ENCODE measurements around the gene CEP131. TPM values are rescaled to one million over a fixed set of nuclear protein-coding genes. Genes with fewer than 3 reads are reported as not detected.

CEP131 gene
- total and polyA plus RNA-seq, 2 donors (not counting 3 experiments of a cell fraction or from before 2014, with no cell fraction given): 5.3 to 17.9 TPM

DNA sequence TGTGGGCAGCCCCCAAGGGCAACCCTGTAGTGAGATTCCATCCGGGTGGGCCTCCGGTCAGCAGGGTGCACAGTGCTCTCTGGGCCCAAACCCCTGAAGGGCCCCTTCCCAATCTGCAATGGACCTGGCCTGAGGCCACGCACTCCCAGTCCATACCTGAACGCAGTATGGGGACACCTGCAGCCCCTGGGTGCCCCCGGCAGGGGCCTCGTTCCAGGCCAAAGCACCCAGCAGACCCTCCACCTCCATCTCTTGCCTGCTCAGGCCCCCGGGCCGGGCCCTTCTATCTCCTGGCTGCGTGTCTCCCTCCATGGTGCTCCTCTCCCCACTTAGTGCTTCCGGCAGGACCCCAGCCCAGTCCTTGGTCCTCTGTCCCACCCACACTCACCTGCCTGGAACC lies 39.4 kb downstream of the CEP131 start:
- H3K9ac ChIP-seq (replicated peaks; ENCODE audit: extremely low read depth, insufficient read depth, low read length): no peak overlapping the region
- H3K9me1 ChIP-seq (replicated peaks; ENCODE audit: control insufficient read depth, extremely low read depth, insufficient read depth, low read length): no peaks in the 10 kb centered on the region
- H3K9me3 ChIP-seq (replicated peaks; ENCODE audit: control insufficient read depth, insufficient read depth, low read length): no peaks in the 10 kb centered on the region
- BruUV-seq (replicated peaks): no TSS peak
- TF ChIP-seq, protein P1, sequence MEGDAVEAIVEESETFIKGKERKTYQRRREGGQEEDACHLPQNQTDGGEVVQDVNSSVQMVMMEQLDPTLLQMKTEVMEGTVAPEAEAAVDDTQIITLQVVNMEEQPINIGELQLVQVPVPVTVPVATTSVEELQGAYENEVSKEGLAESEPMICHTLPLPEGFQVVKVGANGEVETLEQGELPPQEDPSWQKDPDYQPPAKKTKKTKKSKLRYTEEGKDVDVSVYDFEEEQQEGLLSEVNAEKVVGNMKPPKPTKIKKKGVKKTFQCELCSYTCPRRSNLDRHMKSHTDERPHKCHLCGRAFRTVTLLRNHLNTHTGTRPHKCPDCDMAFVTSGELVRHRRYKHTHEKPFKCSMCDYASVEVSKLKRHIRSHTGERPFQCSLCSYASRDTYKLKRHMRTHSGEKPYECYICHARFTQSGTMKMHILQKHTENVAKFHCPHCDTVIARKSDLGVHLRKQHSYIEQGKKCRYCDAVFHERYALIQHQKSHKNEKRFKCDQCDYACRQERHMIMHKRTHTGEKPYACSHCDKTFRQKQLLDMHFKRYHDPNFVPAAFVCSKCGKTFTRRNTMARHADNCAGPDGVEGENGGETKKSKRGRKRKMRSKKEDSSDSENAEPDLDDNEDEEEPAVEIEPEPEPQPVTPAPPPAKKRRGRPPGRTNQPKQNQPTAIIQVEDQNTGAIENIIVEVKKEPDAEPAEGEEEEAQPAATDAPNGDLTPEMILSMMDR (IDR thresholded peaks at IDR 0.05; ENCODE audit: extremely low read depth in 1 of 2, insufficient read depth in 1 of 2, low read depth in 1 of 2, low read length in 2 of 2): no peak
- TF ChIP-seq POLR2A (IDR thresholded peaks at IDR 0.05; ENCODE audit: low read depth, low read length) (no peak), JUN (IDR thresholded peaks at IDR 0.05; ENCODE audit: borderline replicate concordance, insufficient read depth, insufficient read length, low read depth) (no peak), MYC (IDR thresholded peaks at IDR 0.05; ENCODE audit: low read depth, low read length) (no peak), GATA2 (IDR thresholded peaks at IDR 0.05; ENCODE audit: insufficient read depth, insufficient read length, low read depth, low read length) (no peak), FOS (IDR thresholded peaks at IDR 0.05; ENCODE audit: borderline replicate concordance, insufficient read depth, low read length) (no peak), POLR2AphosphoS5 (IDR thresholded peaks at IDR 0.05; ENCODE audit: insufficient read depth, low read depth, low read length) (no peak), EZH2 (IDR thresholded peaks at IDR 0.05; ENCODE audit: borderline replicate concordance, low read depth, low read length, severe bottlenecking) (no peak)
- TF ChIP-seq, protein P2, sequence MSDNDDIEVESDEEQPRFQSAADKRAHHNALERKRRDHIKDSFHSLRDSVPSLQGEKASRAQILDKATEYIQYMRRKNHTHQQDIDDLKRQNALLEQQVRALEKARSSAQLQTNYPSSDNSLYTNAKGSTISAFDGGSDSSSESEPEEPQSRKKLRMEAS (IDR thresholded peaks at IDR 0.05; ENCODE audit: insufficient read depth, insufficient read length): no peak
- ChIA-PET CTCF (no interaction called here), POLR2A (no interaction called here)
- dilution Hi-C loops (cut with MboI; ENCODE audit: extremely low pct_ligation_motif_present, low sequenced_read_pairs) (no loop called here), intact Hi-C loops (cut with micrococcal nuclease) (no loop called here)
- H3K79me2 ChIP-seq (ENCODE audit: control insufficient read depth, insufficient read depth, low read length): no peaks in the 10 kb centered on the region
- H3K27ac ChIP-seq (ENCODE audit: insufficient read depth, low read depth, low read length): no peak overlapping the region
- H3K4me1 ChIP-seq (ENCODE audit: control insufficient read depth, extremely low read depth, insufficient read depth, low read length): no peaks in the 10 kb centered on the region
- no peak overlapping the region for H3K4me2 ChIP-seq (ENCODE audit: insufficient read depth, low read length)
- FAIRE-seq: no peak
- DNase-seq (ENCODE audit: low read depth, low spot score): no peak
- H4K20me1 ChIP-seq (replicated peaks; ENCODE audit: control insufficient read depth, extremely low read depth, insufficient read depth, low read length): no peaks in the 10 kb centered on the region
- no peaks in the 10 kb centered on the region for H3K27me3 ChIP-seq (ENCODE audit: control insufficient read depth in 2 of 2, insufficient read depth in 2 of 2, low read length in 2 of 2)
- no peak overlapping the region for H3K4me3 ChIP-seq (replicated peaks in 1 of 3; ENCODE audit: insufficient read depth in 1 of 3, low read depth in 1 of 3, low read length in 3 of 3)
- no peak overlapping the region for H2AFZ ChIP-seq (ENCODE audit: low read depth, low read length)
- no peaks in the 10 kb centered on the region for H3K36me3 ChIP-seq (ENCODE audit: control insufficient read depth in 2 of 2, extremely low read depth in 1 of 2, insufficient read depth in 2 of 2, low read length in 2 of 2)
